ENCODE data around the gene CHST11. TPM values are rescaled to one million over a fixed set of nuclear protein-coding genes. Genes with fewer than 3 reads are reported as not detected.

CHST11 gene
- total RNA-seq, 1 donor = 10.8 TPM

- no peak for TF ChIP-seq CTCF (IDR thresholded peaks at IDR 0.05; ENCODE audit: insufficient read depth, low read length)
- H3K4me3 ChIP-seq (ENCODE audit: low read depth, low read length) = no peak overlapping the region
- no peak for DNase-seq (ENCODE audit: low read depth)
Measured at GRCh38 chr12:104419717-104420116, 37.0 kb upstream of the CHST11 start.

- DNase-seq (ENCODE audit: low read depth) = no peak
- no peak overlapping the region for H3K4me3 ChIP-seq (ENCODE audit: low read depth, low read length)
- TF ChIP-seq CTCF (IDR thresholded peaks at IDR 0.05; ENCODE audit: insufficient read depth, low read length) = no peak
Measured at GRCh38 chr12:104420868-104421267, 35.9 kb upstream of the CHST11 start.

GRCh38 chr12:104421343-104421742 is 35.4 kb upstream of the CHST11 start:
- no peak for DNase-seq (ENCODE audit: low read depth)
- H3K4me3 ChIP-seq (ENCODE audit: low read depth, low read length) = no peak overlapping the region
- TF ChIP-seq CTCF (IDR thresholded peaks at IDR 0.05; ENCODE audit: insufficient read depth, low read length) = no peak

- H3K4me3 ChIP-seq (ENCODE audit: low read depth, low read length) = no peak overlapping the region
- TF ChIP-seq CTCF (IDR thresholded peaks at IDR 0.05; ENCODE audit: insufficient read depth, low read length) = no peak
- peak; percentile 58 for DNase-seq (ENCODE audit: low read depth)
Measured at GRCh38 chr12:104422441-104422840, 34.3 kb upstream of the CHST11 start.

GRCh38 chr12:104423273-104423672 is 33.5 kb upstream of the CHST11 start:
- DNase-seq (ENCODE audit: low read depth) = no peak
- TF ChIP-seq CTCF (IDR thresholded peaks at IDR 0.05; ENCODE audit: insufficient read depth, low read length) = no peak
- no peak overlapping the region for H3K4me3 ChIP-seq (ENCODE audit: low read depth, low read length)

GRCh38 chr12:104423809-104424208 is 32.9 kb upstream of the CHST11 start:
- H3K4me3 ChIP-seq (ENCODE audit: low read depth, low read length) = no peak overlapping the region
- no peak for TF ChIP-seq CTCF (IDR thresholded peaks at IDR 0.05; ENCODE audit: insufficient read depth, low read length)
- DNase-seq (ENCODE audit: low read depth) = no peak

GRCh38 chr12:104424955-104425354 is 31.8 kb upstream of the CHST11 start:
- no peak overlapping the region for H3K4me3 ChIP-seq (ENCODE audit: low read depth, low read length)
- no peak for TF ChIP-seq CTCF (IDR thresholded peaks at IDR 0.05; ENCODE audit: insufficient read depth, low read length)
- DNase-seq (ENCODE audit: low read depth) = no peak
